Posterior vena cava (tissue), 2 donors: ENCODE data around the gene PSMA1. TPM values are rescaled to one million over a fixed set of nuclear protein-coding genes. Genes with fewer than 3 reads are reported as not detected.
"Not testable (repeated sequence)": the region's sequence is repeated elsewhere in the genome, so short reads cannot be mapped to it uniquely, and the experiment has no call there.

ENCODE experiments used
- DNase-seq: peaks from one replicate; pipeline ENCODE4 v3.0.0-alpha.2; 2020; ENCODE audit warnings: low spot score
- intact Hi-C, 2 donors: fragments of 100-400 bp; cut with DNase I; formaldehyde crosslinking; loops; one replicate each; pipeline versions ENCODE4 v1.14.1 to v1.14.2; 2022 to 2023
- total RNA-seq, 2 donors: library from RNA; stranded (reverse); fragmentation: NEBNext Ultra II Directional; extraction: Animal tissue kit (Norgen Biotek cat#: 25700); gene quantifications; one replicate each; pipeline ENCODE4 v1.2.1, GENCODE V29; 2021
- donor health status: DM: yes; HTN: yes; CAD: no.
- donor health status: DM: yes; HTN: yes; CAD: no.

Gene PSMA1
- total RNA-seq, 2 donors from 2014 or later, result 112 to 140 TPM

DNA sequence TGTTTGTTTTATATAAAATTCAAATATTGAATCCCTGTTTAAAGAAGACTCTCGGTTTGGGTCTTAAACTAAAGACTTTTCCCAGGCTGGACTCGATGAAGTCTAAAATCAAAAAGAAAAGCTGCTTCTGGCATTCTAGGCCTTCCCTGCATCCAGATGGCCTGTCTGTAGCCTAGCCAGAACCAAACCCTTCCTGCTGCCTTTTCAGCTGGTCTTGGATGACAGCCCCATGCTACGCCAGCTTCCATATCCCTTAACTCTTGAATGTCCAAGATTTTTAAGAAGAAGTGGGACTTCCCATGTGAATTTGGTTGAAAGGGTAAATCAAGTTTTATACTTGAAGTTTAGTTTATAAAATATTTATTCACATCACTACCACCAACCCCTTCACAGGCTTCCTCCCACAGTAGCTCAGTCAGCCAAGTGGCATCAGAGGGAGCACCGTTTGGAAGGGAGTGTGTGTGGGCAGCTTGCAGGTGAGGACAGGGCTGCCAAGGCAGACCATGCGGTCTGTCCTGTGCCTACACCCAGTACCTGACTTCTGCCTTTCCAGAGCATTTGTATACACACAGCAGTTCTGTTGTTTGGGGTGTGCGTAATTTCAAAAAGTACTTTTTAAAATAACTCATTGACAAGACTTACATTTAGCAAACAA, 18.2 kb upstream of the PSMA1 start:
- no peak for DNase-seq
- intact Hi-C loops, result no loop called here

DNA sequence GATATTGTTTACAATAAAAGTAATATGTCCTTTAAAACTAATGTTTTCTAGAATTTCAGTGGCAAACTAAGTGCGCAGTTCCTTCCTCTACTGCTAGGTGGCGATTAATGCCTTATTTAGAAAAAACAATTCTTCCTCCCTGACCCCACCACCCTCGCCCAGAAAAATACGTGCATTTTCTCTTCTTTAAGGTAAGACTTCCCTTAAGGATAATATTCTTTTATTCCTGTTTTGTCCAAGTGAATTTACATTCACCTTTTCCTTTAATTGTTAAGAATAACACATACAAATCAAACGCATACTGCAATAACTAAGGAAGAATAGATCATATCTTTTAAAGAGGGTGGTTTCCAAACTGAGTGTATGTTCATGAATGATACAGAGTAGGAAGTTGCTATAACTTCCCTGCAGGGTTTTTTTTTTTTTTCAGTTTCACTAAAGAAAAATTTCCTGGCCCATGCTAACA, 17.0 kb upstream of the PSMA1 start:
- DNase-seq, result no peak
- intact Hi-C loops, result no loop called here

DNA sequence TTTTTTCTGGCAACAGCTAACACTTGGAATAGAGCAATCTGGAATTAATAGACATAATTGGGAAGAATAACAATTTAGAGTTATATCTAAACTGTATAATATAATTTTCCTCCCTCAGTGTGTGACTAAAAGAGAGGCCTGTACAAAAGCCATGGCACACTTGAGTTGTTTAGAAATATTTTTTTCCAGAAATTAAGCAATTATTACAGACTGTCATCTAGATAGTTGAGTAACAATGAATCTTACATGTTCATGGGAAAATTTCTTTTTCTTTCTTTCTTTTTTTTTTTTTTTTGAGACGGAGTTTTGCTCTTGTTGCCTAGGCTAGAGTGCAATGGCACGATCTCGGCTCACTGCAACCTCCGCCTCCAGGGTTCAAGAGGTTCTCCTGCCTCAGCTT, 15.0 kb upstream of the PSMA1 start:
- intact Hi-C loops, DNase-seq: not testable (repeated sequence)

DNA sequence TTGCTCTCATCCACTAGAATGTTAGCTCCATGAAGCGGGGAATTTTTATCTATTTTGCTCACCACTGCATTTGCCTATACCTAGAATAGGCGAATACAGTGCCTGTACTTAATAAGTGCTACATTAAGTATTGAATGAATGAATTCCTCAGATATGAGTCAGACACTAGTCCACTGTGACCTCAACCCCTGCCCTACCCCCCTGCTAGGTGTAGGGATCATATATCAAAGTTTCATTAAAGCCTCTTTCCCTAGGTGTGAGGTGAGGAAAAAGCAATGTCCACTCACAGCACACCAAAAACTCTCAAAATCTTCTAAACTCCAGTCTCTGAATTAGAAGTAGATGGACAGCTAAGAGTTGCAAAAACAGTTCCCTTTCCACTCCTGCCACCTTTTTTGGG, 9.8 kb upstream of the PSMA1 start:
- intact Hi-C loops, result no loop called here
- no peak for DNase-seq

DNA sequence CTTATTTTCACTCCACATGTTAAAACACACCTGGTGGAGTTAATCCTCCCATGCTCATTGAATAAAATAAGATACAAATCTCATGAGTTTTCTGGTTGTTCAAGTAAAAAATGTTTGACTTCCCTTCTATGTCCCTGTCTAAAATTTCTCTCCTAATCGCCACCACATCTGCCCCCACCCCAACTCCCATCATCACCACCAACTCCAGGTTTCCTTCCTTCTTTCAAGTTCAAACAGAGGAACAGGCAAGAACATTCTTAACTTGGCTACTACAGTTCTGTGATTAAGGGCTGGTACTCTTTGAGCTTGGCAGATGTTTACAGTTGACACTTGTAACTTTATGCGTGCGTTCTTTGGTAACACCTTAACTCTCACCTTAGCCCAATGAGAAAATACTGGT, 9.1 kb upstream of the PSMA1 start:
- intact Hi-C loops, result no loop called here
- DNase-seq, result no peak

DNA sequence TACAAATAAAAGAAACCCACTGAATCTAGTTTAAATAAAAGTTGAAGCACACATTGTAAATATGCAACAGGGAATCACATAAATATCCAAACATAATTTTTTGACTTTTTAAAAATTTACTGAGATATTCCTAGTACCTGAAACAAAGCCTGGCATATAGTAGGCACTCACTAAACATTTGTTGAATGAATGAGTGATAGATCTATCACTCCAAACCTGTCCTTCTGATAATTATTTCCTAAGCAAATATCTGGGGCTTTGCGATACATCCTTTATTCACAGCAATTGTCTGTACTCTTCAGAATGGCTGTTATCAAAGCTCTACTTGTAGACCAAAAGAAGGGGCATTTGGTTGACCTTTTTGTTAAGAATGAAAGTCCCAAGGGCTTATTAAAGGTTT, 2.6 kb upstream of the PSMA1 start:
- no peak for DNase-seq
- intact Hi-C loops, result no loop called here

DNA sequence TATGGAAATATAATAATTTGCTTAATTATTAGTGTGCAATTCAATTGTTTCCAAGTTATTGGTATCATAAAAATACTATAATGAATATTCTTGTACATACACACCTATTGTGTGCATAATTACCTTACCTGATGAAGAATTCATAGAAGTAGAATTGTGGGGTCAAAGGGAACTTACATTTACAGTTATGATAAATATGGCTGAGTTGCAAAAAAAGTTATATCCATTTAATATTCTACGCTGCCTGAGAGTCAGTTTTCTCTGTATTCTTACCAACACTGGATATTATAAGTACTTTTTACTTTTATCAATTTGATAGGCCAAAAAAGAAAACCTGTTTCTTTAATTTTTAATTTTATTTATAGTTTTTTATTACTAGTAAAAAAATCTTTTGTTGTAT, 2.1 kb upstream of the PSMA1 start:
- no peak for DNase-seq
- intact Hi-C loops, result no loop called here

DNA sequence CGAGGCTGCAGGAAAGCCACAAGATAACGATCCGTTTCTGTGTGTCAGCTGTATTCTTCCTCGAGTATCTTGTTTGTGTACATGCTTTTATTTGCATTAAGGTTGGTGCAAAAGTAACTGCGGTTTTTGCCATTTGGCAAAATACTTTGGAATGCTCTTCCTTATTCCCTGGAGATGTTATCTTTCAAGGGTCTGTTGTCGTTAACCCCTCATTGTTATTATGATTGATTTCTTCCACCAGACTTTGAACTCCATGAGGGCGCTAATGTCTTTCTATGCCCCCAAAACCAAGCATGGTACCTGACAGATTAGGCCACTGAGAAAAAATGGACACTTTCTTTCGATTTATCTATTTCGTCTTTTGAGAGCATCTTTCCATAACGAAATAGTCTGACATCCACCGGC, 563 bp upstream of the PSMA1 start:
- intact Hi-C loops, result no loop called here

DNA sequence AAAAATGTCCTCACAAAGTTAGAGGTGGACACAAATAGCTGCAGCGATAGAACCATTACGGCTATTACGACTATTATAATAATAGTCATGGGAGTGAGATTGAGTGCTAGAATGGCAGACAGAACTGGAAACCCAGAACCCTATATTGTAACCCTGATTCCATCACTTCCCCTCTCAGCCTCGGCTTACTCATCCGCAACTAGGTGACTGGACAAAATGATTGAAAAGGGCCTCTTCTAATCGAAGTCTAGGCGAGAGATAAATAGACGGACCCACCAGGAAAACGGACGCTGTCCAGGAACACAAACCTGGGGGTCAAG, 629 bp downstream of the PSMA1 start:
- intact Hi-C loops, result no loop called here
- DNase-seq, result no peak

More for the DNA sequence above, 563 bp upstream of the PSMA1 start:
- DNase-seq, result no peak

DNA sequence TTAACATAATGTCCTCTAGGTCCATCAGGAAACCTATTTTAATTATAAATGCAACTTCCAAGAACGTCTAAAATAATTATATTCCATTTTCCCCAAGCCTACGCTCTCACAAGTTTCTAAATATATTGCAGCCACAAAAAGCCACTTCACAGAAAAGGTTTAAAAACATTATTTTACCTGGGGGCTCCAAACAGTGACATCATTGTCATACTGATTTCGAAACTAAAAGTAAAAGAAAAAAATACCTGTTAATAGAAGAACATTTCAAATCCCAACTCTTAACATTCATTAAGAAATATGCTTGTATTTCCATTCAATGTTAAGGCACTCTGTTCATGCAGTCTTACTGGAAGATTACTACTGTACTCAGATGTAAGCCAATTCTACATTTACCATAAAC, 1.4 kb downstream of the PSMA1 start:
- intact Hi-C loops, result no loop called here
- DNase-seq, result no peak

DNA sequence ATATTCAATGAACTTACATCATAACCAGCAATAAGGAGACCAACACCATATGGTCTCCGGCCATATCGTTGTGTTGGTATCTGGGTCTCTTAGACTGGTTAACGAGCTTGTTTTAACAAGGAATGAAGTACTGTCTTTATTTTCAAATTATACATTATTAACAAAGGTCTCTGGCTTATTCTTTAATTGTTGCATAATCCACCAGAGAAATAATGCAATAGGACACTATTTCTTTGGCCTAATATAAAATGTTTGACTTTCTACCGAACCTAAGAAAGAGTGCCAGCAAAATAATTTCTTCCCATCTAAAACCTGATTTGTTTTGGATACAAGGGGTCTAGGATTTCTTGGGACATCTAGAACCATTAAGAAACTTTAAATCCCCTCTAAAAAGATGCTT, 6.4 kb downstream of the PSMA1 start:
- DNase-seq, result no peak
- intact Hi-C loops, result no loop called here

DNA sequence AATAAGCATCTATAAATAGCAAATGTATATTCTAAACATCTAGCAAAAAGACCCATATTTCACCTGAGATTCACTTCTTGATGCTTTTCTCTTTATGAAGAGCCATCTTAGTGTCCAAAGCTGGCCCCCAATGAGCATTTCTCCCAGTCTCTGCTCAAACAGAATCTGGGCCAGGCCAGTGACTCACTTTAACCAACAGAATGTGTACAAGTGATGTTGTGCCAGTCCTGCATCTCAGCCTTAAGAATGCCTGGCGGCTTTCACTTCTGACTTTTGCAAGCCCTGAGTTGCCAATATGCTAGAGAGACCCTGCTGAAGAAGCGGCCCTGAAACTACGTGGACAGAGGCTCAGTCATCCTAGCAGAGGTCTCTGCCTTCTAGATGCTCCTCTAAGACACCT, 13.7 kb downstream of the PSMA1 start:
- intact Hi-C loops, result no loop called here
- DNase-seq, result no peak

DNA sequence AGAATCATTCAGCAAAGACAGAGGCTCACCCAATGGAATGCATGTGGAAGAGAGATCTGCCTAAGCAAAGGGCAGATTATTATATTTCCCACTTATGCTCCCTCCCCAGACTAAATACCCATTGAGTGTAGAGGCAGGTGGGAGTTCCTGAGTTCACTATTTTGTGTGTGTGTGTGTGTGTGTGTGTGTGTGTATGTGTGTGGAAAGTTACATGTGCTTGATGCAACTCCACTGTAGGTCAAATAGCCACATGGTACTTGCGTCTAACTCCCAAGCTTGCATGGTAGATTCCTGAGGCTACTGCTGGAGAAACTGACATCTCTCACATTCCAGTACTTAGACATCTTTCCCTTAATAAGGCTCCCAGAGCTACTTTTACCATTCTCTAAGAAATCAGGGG, 17.2 kb downstream of the PSMA1 start:
- intact Hi-C loops, result no loop called here
- no peak for DNase-seq

DNA sequence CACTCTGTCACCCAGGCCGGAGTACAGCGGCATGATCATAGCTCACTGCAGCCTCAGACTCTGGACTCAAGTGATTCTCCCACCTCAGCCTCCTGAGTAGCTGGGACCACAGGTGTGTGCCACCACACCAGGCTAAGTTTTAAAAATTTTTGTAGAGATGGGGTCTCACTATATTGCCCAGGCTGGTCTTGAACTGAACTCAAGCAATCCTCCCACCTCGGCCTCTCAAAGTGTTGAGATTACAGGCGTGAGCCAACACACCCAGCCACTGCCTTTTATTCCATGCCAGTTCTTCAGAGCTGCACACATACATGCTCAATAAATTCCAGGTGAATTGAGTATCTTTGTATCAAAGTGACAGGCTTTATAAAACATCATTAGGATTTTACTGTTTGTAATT, 18.1 kb downstream of the PSMA1 start:
- intact Hi-C loops, result no loop called here
- DNase-seq, result no peak

DNA sequence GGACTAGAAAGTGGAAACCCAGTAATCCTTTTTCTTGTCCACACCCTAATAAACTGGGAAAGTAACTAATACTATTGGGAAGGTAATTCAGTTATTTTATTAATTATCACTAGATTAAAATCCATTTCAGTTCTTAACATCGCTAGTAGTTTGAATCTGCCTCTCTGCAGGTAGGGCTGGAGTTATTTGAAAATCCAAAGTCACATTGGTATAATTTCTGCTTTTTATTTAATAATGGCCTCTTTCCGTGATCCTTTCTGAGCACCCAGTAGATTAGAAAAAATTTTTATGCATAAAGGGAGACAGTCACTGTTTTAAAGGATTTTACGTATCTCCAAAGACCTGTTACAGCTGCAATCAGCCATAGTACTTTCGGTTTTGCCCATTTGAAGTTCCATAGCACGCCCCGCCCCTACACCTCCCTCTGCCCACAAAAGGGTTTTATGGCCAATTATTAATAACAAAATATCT, 20.0 kb downstream of the PSMA1 start:
- intact Hi-C loops, result no loop called here
- DNase-seq, result no peak

DNA sequence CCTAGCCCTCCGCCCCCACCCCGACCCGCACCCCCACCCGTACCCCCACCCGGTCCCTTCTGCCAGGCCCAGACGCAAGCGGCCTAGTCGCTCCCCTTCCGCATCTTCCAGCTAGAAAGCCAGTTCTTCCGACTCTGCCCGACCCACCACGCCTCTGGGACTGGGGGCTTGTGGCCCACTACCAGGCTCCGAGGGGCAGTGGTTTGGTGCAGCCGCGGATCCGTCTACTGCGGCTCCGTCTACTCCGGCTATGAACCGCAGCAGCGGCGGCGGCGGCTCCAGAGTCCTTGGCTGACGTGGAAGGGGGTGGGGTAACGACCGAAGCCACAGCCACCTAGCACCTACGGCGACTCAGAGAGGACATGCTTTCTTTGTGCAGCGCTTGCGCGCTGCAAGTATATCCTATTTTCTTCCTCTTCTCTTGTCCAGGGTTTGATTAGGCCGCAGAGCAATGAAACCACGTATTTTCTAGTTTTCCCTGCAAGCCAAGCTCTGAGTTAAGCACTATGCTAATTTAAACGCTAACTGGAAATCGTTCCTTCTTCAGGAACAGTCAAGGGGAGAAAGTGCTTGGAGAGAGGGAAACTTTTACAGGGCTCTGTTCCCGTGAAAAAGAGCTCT, 20.5 kb downstream of the PSMA1 start, which contains the start of gene COPB1:
Gene COPB1, minus strand, starts transcription at position 252 of the 621 bp plus-strand sequence. CDS start 883 bp downstream, outside the sequence.
- intact Hi-C loops, result no loop called here
- DNase-seq, result peak; percentile 97

DNA sequence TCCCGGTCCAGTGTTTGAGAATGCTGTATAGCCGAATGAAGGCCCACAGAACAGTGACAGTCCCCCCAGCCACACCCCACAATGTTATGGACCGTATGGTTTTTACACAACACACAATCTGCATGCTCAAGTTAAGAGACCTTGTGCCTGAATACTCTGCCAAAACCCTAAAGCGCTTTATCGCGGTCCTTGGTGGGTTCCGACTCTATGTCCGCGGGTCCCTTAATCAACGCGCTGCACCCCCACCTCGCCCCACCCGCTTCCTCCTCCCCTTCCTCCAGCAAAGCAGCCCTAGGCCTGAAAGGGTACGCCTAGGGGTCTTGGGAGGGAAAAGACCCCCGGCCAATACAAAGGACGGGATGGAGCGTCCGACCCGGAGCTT, 21.0 kb downstream of the PSMA1 start:
- no peak for DNase-seq
- intact Hi-C loops, result no loop called here

DNA sequence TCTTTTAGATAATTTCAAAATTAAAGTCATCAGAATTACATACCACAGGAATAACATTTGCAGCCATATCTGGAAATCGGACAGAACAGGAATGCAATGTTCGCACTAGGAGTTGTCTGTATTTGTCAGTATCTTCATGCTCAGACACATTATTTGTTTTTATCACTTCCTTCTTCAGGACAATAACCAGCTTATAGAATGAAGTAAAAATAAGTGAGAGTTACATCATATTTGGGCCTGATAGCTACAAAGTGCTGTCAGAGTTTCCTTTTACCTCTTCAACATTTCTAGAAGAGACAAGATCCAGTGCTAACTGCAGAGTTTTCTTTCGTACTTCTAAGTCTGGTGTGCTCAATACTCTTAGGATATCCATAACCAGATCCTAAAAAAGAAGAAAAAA, 39.5 kb downstream of the PSMA1 start:
- DNase-seq, result no peak
- intact Hi-C loops, result no loop called here

DNA sequence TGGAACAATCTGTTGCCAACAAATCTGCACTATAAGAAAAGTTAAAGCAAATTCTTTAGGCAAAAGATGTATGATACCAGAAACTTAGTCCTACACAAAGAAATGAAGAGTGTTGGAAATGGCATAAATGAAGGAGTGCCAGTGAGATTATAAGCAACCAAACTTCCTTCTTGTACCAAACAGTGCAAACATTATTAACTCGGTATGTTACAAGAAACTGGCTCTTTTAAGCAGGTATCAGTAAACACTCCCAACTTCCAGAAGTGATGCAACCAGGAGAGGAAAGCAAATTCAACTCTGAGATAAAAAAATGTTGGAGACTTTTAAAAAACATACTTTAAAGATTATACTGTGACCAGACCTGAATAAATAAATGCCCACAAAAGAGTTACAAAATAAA, 49.1 kb downstream of the PSMA1 start:
- no peak for DNase-seq
- intact Hi-C loops, result no loop called here

DNA sequence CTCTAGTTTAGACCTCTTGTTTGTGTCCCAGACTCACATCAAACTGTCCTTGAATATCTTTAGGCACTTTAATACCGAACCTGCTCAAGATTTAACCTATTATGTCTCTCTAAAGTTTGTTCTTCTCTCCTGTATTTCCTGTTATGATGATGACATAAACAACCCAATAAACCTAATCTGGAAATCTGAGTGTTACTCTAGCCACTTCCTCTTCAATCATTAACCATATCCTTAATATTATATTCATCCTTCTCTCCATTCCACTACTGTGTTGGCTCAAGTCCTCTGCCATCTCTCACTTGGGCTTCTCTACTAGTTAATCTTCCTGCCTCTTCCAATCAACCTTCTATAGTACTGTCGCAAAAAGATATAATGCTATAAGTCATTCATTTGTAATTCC, 56.6 kb downstream of the PSMA1 start:
- intact Hi-C loops, result no loop called here
- DNase-seq, result no peak

DNA sequence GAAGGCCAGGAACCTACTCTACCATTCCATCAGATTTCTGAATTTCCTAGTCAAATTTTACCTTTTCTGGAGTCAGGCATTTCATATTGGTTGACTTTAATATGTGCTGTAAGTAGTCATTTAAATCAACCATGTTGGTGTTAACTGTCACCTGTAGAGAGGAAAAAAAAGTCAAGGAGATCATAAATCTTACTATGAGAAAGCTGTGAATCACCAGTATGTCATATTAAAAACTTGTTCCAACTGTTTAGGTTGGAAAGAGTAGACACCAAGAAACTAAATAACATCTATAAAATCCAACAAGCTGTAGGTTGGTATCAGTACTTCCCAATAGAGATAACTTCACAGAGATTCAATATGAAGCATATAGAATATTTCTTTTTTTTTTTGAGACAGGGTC, 60.0 kb downstream of the PSMA1 start:
- intact Hi-C loops, result no loop called here
- DNase-seq, result no peak
